Thyroid gland (tissue), 4 donors: Measurements from ENCODE around the gene NECTIN2. TPM values are rescaled to one million over a fixed set of nuclear protein-coding genes. Genes with fewer than 3 reads are reported as not detected.
"Not testable (repeated sequence)": the region's sequence is repeated elsewhere in the genome, so short reads cannot be mapped to it uniquely, and the experiment has no call there.

Experiments used
- DNase-seq, 2 donors: peaks; one replicate each; pipeline ENCODE4 v3.0.0-alpha.2; 2019
- H3K27ac ChIP-seq, 3 donors: fragments of 200-600 bp; sonication (generic); 1 replicate in 2 of 3; 2 replicates in 1 of 3; pipeline ENCODE4 v1.5.1; 2016 to 2019; ENCODE audit warnings: mild to moderate bottlenecking in 1 of 3, moderate library complexity in 1 of 3
- H3K27me3 ChIP-seq: fragments of 200-600 bp; sonication (generic); one replicate; pipeline ENCODE4 v1.5.1; 2019
- H3K36me3 ChIP-seq, 2 donors: fragments of 200-600 bp; sonication (generic); one replicate each; pipeline ENCODE4 v1.5.1; 2016 to 2019
- H3K4me1 ChIP-seq, 2 donors: fragments of 200-600 bp; sonication (generic); one replicate each; pipeline ENCODE4 v1.5.1; 2017 to 2019
- H3K4me3 ChIP-seq, 3 donors: fragments of 200-600 bp; sonication (generic); replicated peaks in 1 of 3; 1 replicate in 2 of 3; 2 replicates in 1 of 3; pipeline ENCODE4 v1.5.1; 2016; ENCODE audit warnings: mild to moderate bottlenecking in 1 of 3
- H3K9me3 ChIP-seq: fragments of 200-600 bp; sonication (generic); one replicate; pipeline ENCODE4 v1.5.1; 2017
- CTCF ChIP-seq, 6 experiments: fragments of 200-600 bp in 3 of 6; fragments of 450-650 bp in 3 of 6; sonication (generic) in 3 of 6; IDR thresholded peaks; one replicate each; pipeline ENCODE4 v1.5.1; 2016 to 2019; ENCODE audit warnings: antibody characterized with exemption in 6 of 6, mild to moderate bottlenecking in 2 of 6, inconsistent platforms in 1 of 6, moderate library complexity in 1 of 6
- POLR2A ChIP-seq, 2 donors: fragments of 450-650 bp; IDR thresholded peaks; one replicate each; pipeline ENCODE4 v1.6.1; 2017; ENCODE audit warnings: antibody characterized with exemption in 2 of 2, mild to moderate bottlenecking in 2 of 2, moderate library complexity in 1 of 2
- WGBS, 2 donors: methylation state at CpG; one replicate each; pipeline ENCODE4 v1.1.5; 2017; 5-methylcytosine and 5-hydroxymethylcytosine counted together
- intact Hi-C: fragments of 100-400 bp; cut with DNase I; formaldehyde crosslinking; loops from one replicate; pipeline ENCODE4 v1.15.1; 2023
- total RNA-seq, 4 donors: library from RNA; depleted of rRNA; stranded (reverse); fragments of >200 nt; gene quantifications; one replicate each; pipeline ENCODE4 v1.2.3, GENCODE V29; 2016

Gene NECTIN2
- total RNA-seq, 4 donors from 2014 or later, result 88.6 to 164 (median 117) TPM

GRCh38 chr19:44822177-44822576, 23.9 kb upstream of the NECTIN2 start:
- WGBS, 2 donors, result 55 to 62% methylated on average over 11 of the region's 11 CpGs
- intact Hi-C loops, result no loop called here
- Histone ChIP-seq H3K9me3 (no peaks in the 10 kb centered on the region), H3K4me1 (peaks cover 0 to 22% of the 10 kb centered on the region in 2 donors), H3K27ac (peak overlapping the region in 1 of 3 donors; percentile 49), H3K4me3 (no peak overlapping the region), H3K27me3 (no peaks in the 10 kb centered on the region), H3K36me3 (no peaks in the 10 kb centered on the region)
- DNase-seq, result no peak
- no peak for TF ChIP-seq CTCF (IDR thresholded peaks at IDR 0.05)
- TF ChIP-seq POLR2A (IDR thresholded peaks at IDR 0.05), result no peak

GRCh38 chr19:44822670-44823372, 23.3 kb upstream of the NECTIN2 start:
- H3K27me3 ChIP-seq, result no peaks in the 10 kb centered on the region
- no peaks in the 10 kb centered on the region for H3K9me3 ChIP-seq
- no peaks in the 10 kb centered on the region for H3K36me3 ChIP-seq
- H3K4me3 ChIP-seq, result no peak overlapping the region
- TF ChIP-seq POLR2A (IDR thresholded peaks at IDR 0.05) (no peak), CTCF (IDR thresholded peaks at IDR 0.05) (no peak)
- intact Hi-C loops, result no loop called here
- no peak overlapping the region for H3K27ac ChIP-seq
- WGBS, 2 donors, result 58% methylated on average over 10 of the region's 10 CpGs
- no peak for DNase-seq
- peaks cover 0 to 22% of the 10 kb centered on the region in 2 donors for H3K4me1 ChIP-seq

- H3K27ac ChIP-seq, result no peak overlapping the region
- 18 to 35% methylated on average over 4 of the region's 4 CpGs for WGBS, 2 donors
- intact Hi-C loops, result no loop called here
Measured at GRCh38 chr19:44823373-44823698, 22.8 kb upstream of the NECTIN2 start.

GRCh38 chr19:44824761-44825160, 21.3 kb upstream of the NECTIN2 start:
- Histone ChIP-seq H3K27ac (no peak overlapping the region), H3K27me3 (no peaks in the 10 kb centered on the region), H3K36me3 (no peaks in the 10 kb centered on the region), H3K4me1 (peaks cover 0 to 22% of the 10 kb centered on the region in 2 donors), H3K9me3 (no peaks in the 10 kb centered on the region), H3K4me3 (no peak overlapping the region)
- peak; percentile 74 to 75 for DNase-seq
- no peak for TF ChIP-seq POLR2A (IDR thresholded peaks at IDR 0.05)
- no peak for TF ChIP-seq CTCF (IDR thresholded peaks at IDR 0.05)
- WGBS, 2 donors, result 51 to 60% methylated on average over 4 of the region's 4 CpGs
- intact Hi-C loops, result no loop called here

More at GRCh38 chr19:44823373-44823698, 22.8 kb upstream of the NECTIN2 start:
- Histone ChIP-seq H3K9me3 (no peaks in the 10 kb centered on the region), H3K4me3 (no peak overlapping the region), H3K36me3 (no peaks in the 10 kb centered on the region), H3K27me3 (no peaks in the 10 kb centered on the region), H3K4me1 (peaks cover 0 to 22% of the 10 kb centered on the region in 2 donors)
- no peak for DNase-seq
- TF ChIP-seq CTCF (IDR thresholded peaks at IDR 0.05) (no peak), POLR2A (IDR thresholded peaks at IDR 0.05) (no peak)

GRCh38 chr19:44832875-44833274, 13.2 kb upstream of the NECTIN2 start:
- DNase-seq, intact Hi-C loops, H3K36me3 ChIP-seq, H3K4me1 ChIP-seq, H3K9me3 ChIP-seq, H3K4me3 ChIP-seq, H3K27me3 ChIP-seq, H3K27ac ChIP-seq: not testable (repeated sequence)
- 89 to 90% methylated on average over 6 of the region's 6 CpGs for WGBS, 2 donors

DNA sequence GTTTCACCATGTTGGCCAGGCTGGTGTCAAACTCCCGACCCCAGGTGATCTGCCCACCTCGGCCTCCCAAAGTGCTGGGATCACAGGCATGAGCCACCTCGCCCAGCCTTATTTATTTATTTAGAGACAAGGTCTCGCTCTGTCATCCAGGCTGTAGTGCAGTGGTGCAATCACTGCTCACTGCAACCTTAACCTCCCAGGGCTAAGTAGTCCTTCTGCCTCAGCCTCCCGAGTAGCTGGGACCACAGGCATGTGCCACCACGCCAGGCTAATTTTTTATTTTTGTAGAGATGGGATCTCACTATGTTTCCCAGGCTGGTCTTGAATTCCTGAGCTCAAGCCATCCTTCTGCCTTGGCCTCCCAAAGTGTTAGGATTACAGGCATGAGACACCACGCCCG, 11.7 kb upstream of the NECTIN2 start:
- H3K4me1 ChIP-seq, H3K27ac ChIP-seq, H3K9me3 ChIP-seq, H3K36me3 ChIP-seq, DNase-seq, intact Hi-C loops, H3K27me3 ChIP-seq, H3K4me3 ChIP-seq: not testable (repeated sequence)
- WGBS, 2 donors, result 89 to 92% methylated on average over 8 of the region's 8 CpGs
